Right cardiac atrium (tissue), 5 donors: ENCODE results near the gene MYLK2. TPM values are rescaled to one million over a fixed set of nuclear protein-coding genes. Genes with fewer than 3 reads are reported as not detected.
A peak's percentile ranks its signal among the peaks of the same experiment; 100 is the strongest.

Experiments used
- ATAC-seq, 2 donors: fragments of 200-7000 bp; cut with Tn5 transposase; one replicate each; pipeline versions ENCODE4 v1.8.0 to v1.9.1; 2020; ENCODE audit warnings: moderate library complexity in 2 of 2, mild to moderate bottlenecking in 1 of 2
- DNase-seq, 3 donors: peaks; one replicate each; pipeline ENCODE4 v3.0.0-alpha.2; 2020
- H3K27ac ChIP-seq: one replicate; pipeline ENCODE4 v1.5.1; 2013; ENCODE audit warnings: mild to moderate bottlenecking, low read length, control low read depth, moderate library complexity
- H3K27me3 ChIP-seq: one replicate; pipeline ENCODE4 v1.6.1; 2013; ENCODE audit not compliant: control insufficient read depth, insufficient read depth
- H3K4me1 ChIP-seq: one replicate; pipeline ENCODE4 v1.6.1; 2013; ENCODE audit warnings: low read length; ENCODE audit not compliant: control insufficient read depth, insufficient read depth
- H3K4me3 ChIP-seq: one replicate; pipeline ENCODE4 v1.5.1; 2013; ENCODE audit warnings: low read length, control low read depth
- H3K9me3 ChIP-seq: one replicate; pipeline ENCODE4 v1.6.1; 2013; ENCODE audit warnings: low read length; ENCODE audit not compliant: control insufficient read depth
- WGBS: extraction: QIAGEN DNeasy Blood & Tissue Kit; methylation state at CpG from one replicate; pipeline ENCODE4 v1.1.7; 2013; 5-methylcytosine and 5-hydroxymethylcytosine counted together
- intact Hi-C, 4 donors: fragments of 100-400 bp; cut with DNase I; formaldehyde crosslinking; loops; one replicate each; pipeline versions ENCODE4 v1.11.0 to v1.14.0; 2022 to 2023
- long read RNA-seq, 4 donors: library from polyadenylated mRNA; unstranded; transcript quantifications; one replicate each; pipeline ENCODE4 v2.0.0, GENCODE V29; 2020 to 2021
- polyA plus RNA-seq: library from polyadenylated mRNA; stranded (reverse); fragments of 200-250 nt; gene quantifications from one replicate; pipeline ENCODE4 v1.2.3, GENCODE V29; 2013
- total RNA-seq, 4 donors: library from RNA; stranded (reverse); fragmentation: NEBNext Ultra II Directional; extraction: Animal tissue kit (Norgen Biotek cat#: 25700); gene quantifications; one replicate each; pipeline ENCODE4 v1.2.1, GENCODE V29; 2021
- donor health status: healthy with polysubstance abuse.
- donor health status: DM: no; HTN: yes; CAD: no.
- donor health status: DM: no; HTN: no; CAD: no.
- donor health status: DM: no; HTN: yes; CAD: no; lungs with severe emphysema.
- donor health status: DM: yes; HTN: yes; CAD: no.

Gene MYLK2
- total RNA-seq = 1 to 10 TPM in 1 of 4 donors, under 1 TPM in 3; 0.51 to 2.0 (median 0.83) TPM
- polyA plus RNA-seq = 0.54 TPM
- long read RNA-seq, donor 1 = 0 reads
- long read RNA-seq, donor 2 = 0 reads
- long read RNA-seq, donor 3, partial matches to known transcripts = 8 of 17 reads
- long read RNA-seq, donor 3, other reads (novel, unspliced or antisense) = 4 of 17 reads
- long read RNA-seq, donor 4, partial matches to known transcripts = 0 of 1 reads
- long read RNA-seq, donor 4, other reads (novel, unspliced or antisense) = 0 of 1 reads

DNA sequence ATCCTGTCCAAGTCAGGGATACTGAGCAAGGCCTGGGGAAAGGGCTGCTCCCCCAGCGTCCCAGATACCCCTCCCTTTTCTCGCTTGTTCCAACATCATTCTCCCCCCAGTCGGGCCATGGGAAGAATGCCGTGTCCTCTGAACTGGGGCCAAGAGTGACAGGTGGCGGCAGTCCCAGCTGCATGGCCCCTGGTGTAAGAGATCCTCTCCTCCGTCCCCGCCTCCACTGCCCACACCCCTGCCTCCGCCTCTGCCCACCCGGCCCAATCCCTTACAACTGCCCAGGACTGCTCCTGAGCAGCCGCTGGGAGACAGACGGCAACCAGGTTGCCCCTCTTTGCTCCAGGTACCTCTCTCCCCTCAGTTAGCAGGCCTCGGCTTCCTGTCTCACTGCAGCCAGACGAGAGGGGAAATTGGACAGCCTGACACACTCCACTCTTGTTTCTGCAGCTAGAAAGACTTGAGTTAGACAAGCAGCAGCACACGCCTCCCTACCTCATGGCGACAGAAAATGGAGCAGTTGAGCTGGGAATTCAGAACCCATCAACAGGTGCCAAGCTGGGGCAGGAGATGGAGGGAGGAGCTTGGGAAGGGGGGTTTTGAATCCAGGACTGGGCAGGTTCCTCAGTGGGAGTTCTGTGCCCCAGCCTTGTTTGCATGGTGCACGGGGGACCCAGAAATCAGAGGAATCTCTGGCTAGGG, at the start of gene MYLK2:
Gene MYLK2 (plus strand): TSS at position 274 of the 702 bp plus-strand sequence. CDS start 225 bp downstream, at position 499.
- Histone ChIP-seq H3K4me1 (peaks cover 2% of the 10 kb centered on the region), H3K27me3 (no peaks in the 10 kb centered on the region), H3K9me3 (no peaks in the 10 kb centered on the region), H3K27ac (peak within 1 kb of the TSS; percentile 6), H3K4me3 (no peak within 1 kb of the TSS)
- WGBS = 49% methylated on average over 16 of the region's 16 CpGs
- ATAC-seq (peak; percentile 12 to 37), DNase-seq (peak; percentile 41 to 78 (median 75))
- intact Hi-C loops = no loop called here

DNA sequence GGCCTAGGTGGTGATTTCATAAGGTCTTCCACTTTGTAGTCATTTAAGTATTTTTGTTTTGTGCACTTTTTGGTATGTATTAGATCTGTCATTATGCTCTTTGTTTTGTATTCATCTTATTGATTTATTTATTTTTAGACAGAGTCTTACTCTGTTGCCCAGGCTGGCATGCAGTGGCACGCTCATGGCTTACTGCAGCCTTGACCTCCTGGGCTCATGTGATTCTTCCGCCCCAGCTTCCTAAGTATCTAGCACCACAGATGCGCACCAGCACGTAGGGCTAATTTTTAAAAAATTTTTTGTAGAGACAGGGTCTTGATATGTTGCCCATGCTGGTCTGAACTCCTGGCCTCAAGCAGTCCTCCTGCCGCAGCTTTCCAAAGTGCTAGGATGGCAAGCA, 49.5 kb upstream of the MYLK2 start:
- 92% methylated on average over 5 of the region's 5 CpGs for WGBS
- H3K4me3 ChIP-seq = no peak overlapping the region
- no peaks in the 10 kb centered on the region for H3K27me3 ChIP-seq
- no peaks in the 10 kb centered on the region for H3K4me1 ChIP-seq
- H3K9me3 ChIP-seq = no peaks in the 10 kb centered on the region
- intact Hi-C loops = no loop called here
- DNase-seq (no peak), ATAC-seq (no peak)
- no peak overlapping the region for H3K27ac ChIP-seq

DNA sequence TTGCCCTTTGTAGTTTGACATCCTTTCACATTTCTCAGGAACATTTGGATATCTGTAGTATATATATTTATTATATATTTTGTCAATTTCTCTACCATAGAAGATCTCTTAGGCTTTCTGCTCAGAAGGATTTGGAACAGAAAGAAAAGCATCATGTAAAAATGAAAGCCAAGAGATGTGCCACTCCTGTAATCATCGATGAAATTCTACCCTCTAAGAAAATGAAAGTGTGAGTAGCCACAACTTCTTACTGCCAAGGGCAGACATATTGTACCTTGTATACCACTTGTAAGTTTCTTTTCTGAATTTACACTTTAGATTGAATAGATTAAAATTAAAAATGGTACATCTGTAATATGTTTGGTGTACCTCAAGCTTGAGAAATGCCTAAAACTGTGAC, 48.9 kb upstream of the MYLK2 start:
- 75% methylated on average over 1 of the region's 1 CpG for WGBS
- Histone ChIP-seq H3K4me3 (no peak overlapping the region), H3K9me3 (no peaks in the 10 kb centered on the region), H3K27ac (no peak overlapping the region), H3K4me1 (no peaks in the 10 kb centered on the region), H3K27me3 (no peaks in the 10 kb centered on the region)
- intact Hi-C loops = no loop called here
- ATAC-seq (no peak), DNase-seq (no peak)

DNA sequence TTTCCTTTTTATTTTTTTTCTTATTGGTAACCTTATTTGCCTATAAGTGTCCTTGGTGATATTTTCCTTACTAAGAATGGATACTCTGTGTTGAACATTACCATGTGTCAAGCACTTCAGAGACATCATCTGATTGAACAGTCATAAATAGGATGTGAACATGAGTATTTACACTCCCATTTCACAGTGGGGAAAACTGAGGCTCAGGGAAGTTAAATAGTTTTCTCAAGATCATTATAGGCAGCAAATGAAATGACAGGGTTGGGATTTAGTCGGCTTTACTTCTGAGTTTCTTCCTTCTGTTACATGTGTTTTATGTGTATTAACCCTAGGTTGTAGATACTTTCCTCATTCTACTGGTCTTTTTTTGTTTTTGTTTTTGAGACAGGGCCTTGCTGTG, 44.7 kb upstream of the MYLK2 start:
- H3K27me3 ChIP-seq = no peaks in the 10 kb centered on the region
- no peaks in the 10 kb centered on the region for H3K9me3 ChIP-seq
- intact Hi-C loops = no loop called here
- H3K4me3 ChIP-seq = no peak overlapping the region
- DNase-seq = no peak
- ATAC-seq = no peak
- WGBS = 100% methylated on average over 1 of the region's 1 CpG
- H3K27ac ChIP-seq = no peak overlapping the region
- H3K4me1 ChIP-seq = no peaks in the 10 kb centered on the region

DNA sequence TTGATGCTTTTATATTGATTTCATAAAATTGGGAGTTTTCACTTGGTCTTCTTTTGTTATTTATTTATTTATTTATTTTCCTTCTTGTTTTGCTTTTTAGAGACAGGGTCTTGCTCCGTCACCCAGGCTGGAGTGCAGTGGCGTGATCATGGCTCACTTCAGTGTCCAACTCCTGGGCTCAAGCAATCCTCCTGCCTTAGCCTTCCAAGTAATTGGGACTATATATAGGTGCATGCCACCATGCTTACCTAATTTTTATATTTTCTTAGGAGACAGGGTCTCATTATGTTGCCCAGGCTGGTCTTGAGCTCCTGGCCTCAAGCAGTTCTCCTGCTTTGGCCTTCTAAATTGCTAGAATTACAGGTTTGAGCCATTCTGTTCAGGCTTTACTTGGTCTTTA, 38.3 kb upstream of the MYLK2 start:
- no peak for DNase-seq
- Histone ChIP-seq H3K27ac (no peak overlapping the region), H3K4me3 (no peak overlapping the region), H3K4me1 (no peaks in the 10 kb centered on the region), H3K27me3 (no peaks in the 10 kb centered on the region), H3K9me3 (no peaks in the 10 kb centered on the region)
- intact Hi-C loops = no loop called here
- no peak for ATAC-seq
- WGBS = 98% methylated on average over 2 of the region's 2 CpGs

DNA sequence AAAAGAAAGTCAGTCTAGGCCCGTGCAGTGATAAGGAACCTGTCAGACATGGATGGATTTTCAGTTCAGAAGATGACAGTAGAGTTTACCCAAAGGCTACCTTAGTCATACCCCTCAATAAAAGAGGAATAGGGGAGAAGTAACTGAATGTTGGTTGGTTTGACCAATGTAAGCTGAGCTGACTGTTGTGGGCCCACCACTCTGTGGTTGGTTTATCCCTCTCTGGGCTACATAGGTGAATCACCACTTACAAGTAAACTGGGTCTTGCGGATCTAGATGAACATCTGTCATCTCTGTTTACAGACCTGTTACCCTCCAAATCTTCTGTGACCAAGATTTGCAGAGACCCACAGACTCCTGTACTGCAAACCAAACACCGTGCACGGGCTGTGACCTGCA, 37.2 kb upstream of the MYLK2 start:
- DNase-seq (no peak), ATAC-seq (no peak)
- WGBS = 98% methylated on average over 4 of the region's 4 CpGs
- H3K27ac ChIP-seq = no peak overlapping the region
- H3K9me3 ChIP-seq = no peaks in the 10 kb centered on the region
- no peak overlapping the region for H3K4me3 ChIP-seq
- no peaks in the 10 kb centered on the region for H3K27me3 ChIP-seq
- intact Hi-C loops = no loop called here
- no peaks in the 10 kb centered on the region for H3K4me1 ChIP-seq

DNA sequence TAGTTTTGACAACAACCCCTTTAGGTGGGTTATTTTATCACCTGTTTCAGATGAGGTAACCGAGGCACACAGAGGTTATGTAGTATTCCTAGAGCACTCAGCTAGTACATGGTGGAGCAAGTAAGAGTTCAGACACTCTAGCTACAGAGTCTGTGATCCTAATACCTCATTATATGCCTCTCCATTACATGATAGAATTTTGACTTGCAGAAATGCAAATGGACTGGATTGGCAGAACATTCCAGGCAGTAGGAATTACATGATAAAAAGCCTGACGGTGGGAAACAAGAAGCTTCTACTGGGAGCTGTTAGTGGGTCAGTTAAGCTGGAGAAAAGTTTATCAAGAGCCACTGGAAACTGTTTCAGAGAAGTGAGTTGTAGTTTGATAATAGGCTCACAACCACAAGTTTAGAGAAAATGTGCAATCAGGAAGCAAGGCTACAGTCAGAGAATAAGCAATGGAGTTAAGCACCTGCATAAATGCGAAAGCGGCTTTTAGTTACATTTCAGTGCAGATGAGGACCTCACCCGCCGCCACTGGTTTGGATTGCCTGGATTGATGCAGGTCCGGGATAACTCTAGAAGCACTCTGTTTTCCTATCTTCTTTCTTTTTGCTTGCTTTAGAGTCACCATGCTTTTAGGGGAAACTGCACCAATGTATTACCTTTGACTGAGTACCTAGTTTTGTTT, 34.7 kb upstream of the MYLK2 start:
- DNase-seq (no peak), ATAC-seq (no peak)
- WGBS = 92% methylated on average over 7 of the region's 7 CpGs
- Histone ChIP-seq H3K27ac (no peak overlapping the region), H3K9me3 (no peaks in the 10 kb centered on the region), H3K4me3 (no peak overlapping the region), H3K4me1 (no peaks in the 10 kb centered on the region), H3K27me3 (no peaks in the 10 kb centered on the region)
- intact Hi-C loops = no loop called here

DNA sequence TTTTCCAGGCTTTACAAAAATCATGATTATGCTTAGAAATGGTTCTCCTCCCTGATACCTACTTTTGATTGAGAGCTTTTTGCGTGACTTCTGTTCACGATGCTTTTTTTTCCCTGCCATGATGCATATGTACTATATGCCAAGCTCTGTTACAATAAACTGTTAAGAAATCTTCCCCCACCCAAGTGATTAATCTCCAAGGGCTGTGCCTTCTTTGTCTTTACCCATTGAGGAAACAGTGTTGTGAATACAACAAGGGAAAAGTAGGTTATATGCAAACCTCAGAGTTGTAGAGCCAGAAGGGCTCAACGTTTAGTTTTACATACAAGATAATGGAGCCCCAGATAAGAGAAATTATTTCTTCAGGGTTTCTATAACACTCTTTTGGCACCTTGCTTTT, 34.1 kb upstream of the MYLK2 start:
- no peaks in the 10 kb centered on the region for H3K9me3 ChIP-seq
- ATAC-seq (no peak), DNase-seq (no peak)
- H3K4me3 ChIP-seq = no peak overlapping the region
- H3K4me1 ChIP-seq = no peaks in the 10 kb centered on the region
- H3K27ac ChIP-seq = no peak overlapping the region
- intact Hi-C loops = no loop called here
- WGBS = 87% methylated on average over 3 of the region's 3 CpGs
- no peaks in the 10 kb centered on the region for H3K27me3 ChIP-seq

DNA sequence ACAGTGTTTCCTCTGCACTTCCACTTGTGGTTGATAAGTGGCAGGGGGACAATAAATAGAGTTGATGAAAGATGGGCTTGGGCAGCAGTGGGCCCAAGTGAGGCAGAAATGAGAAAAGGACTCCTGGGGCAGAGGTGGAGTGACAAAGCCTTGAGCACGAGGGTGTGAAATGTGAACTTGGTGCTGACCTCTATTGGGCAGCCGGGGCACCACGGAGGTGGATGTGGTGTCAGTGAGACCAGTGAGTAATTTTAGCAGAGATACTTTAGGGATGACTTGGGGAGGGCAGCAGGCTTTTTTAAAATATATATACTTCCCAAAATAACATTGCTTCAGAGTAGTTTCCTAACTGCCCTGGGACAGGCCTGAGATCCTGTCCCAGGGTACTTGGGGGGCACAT, 30.6 kb upstream of the MYLK2 start:
- peak in 1 of 2 donors; percentile 21 for ATAC-seq
- WGBS = 53% methylated on average over 3 of the region's 3 CpGs

DNA sequence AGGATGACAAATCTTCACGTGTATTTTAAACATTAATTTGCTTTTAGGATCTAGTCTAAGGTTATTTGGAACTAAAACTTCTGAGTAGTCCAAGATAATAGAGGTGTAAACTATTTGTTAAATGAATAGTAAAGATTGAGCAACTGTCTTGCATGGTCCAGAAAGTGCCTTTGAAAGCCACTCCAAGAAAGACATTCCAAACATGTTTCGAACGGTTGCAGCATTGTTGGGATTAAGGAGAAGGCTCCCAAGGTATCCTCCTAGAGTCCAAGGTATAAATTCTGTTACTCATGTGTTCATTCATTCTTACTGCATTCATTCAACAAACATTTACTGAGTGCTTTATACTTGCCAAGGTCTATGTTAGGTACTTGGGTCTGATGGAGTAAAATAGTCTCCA, 28.8 kb upstream of the MYLK2 start:
- intact Hi-C loops = no loop called here
- H3K4me3 ChIP-seq = no peak overlapping the region
- ATAC-seq (no peak), DNase-seq (no peak)
- 94% methylated on average over 3 of the region's 3 CpGs for WGBS
- no peak overlapping the region for H3K27ac ChIP-seq
- H3K27me3 ChIP-seq = no peaks in the 10 kb centered on the region
- H3K9me3 ChIP-seq = no peaks in the 10 kb centered on the region
- no peaks in the 10 kb centered on the region for H3K4me1 ChIP-seq

More for the DNA sequence above, 30.6 kb upstream of the MYLK2 start:
- H3K9me3 ChIP-seq = no peaks in the 10 kb centered on the region
- intact Hi-C loops = no loop called here
- no peaks in the 10 kb centered on the region for H3K4me1 ChIP-seq
- H3K27ac ChIP-seq = no peak overlapping the region
- no peak overlapping the region for H3K4me3 ChIP-seq
- no peaks in the 10 kb centered on the region for H3K27me3 ChIP-seq
- no peak for DNase-seq

DNA sequence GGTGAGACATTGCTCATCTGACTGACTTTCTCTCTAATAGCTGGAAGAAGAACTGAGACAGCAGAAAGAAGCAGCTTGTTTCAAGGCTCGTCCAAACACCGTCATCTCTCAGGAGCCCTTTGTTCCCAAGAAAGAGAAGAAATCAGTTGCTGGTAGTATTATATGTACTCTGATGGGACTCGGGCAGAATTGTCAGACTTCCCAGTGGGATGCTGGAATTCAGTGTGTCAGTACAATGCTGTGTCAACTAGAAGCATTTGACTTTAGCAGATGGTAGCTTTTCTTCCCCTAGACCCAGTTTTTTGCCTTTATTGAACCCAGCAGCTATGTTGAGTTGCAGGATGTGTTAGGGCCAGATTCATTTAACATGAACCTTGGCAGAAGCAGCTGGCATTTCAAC, 21.8 kb upstream of the MYLK2 start:
- Histone ChIP-seq H3K27me3 (no peaks in the 10 kb centered on the region), H3K9me3 (no peaks in the 10 kb centered on the region), H3K27ac (no peak overlapping the region), H3K4me1 (no peaks in the 10 kb centered on the region), H3K4me3 (no peak overlapping the region)
- intact Hi-C loops = no loop called here
- 89% methylated on average over 3 of the region's 3 CpGs for WGBS
- ATAC-seq (no peak), DNase-seq (no peak)
